Measurements from ENCODE around the gene DSTN. TPM values are rescaled to one million over a fixed set of nuclear protein-coding genes. Genes with fewer than 3 reads are reported as not detected.

DSTN gene
- polyA plus RNA-seq, 4 donors, result 145 to 360 (median 185) TPM

DNA sequence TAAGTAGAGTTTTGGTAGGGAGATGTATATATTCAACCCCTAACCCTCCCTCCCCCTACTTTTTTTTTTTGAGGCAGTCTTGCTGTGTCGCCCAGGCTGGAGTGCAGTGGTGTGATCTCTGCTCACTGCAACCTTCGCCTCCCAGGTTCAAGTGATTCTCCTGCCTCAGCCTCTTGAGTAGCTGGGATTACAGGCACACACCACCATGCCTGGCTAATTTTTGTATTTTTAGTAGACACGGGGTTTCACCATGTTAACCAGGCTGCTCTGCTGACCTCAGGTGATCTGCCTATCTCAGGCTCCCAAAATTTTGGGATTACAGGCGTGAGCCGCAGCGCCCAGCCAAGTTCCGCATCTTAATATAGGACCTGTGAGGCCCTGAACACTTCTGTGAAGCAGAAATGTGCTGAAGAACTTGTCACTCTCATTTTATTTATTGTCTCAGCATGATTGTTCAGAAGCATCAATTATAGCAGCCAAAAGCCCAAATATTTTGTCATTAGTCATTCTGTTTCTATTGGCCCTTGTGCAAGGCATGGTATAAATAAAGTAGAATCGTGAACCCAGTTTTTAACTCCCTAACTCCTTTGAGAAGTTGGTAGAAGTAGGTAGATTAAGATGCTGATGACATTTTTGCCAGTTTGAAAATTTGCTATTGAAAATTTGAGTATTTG is 19.4 kb downstream of the DSTN start:
- Histone ChIP-seq H3K27me3 (ENCODE audit: control insufficient read depth in 3 of 3, insufficient read depth in 3 of 3, low read length in 3 of 3) (no peaks in the 10 kb centered on the region), H3K4me1 (ENCODE audit: control insufficient read depth in 3 of 3, insufficient read depth in 2 of 3, low read depth in 1 of 3, low read length in 2 of 3) (no peaks in the 10 kb centered on the region), H3K36me3 (ENCODE audit: control insufficient read depth in 3 of 3, insufficient read depth in 2 of 3, low read depth in 1 of 3, low read length in 3 of 3) (peaks cover 0 to 7% (median 0%) of the 10 kb centered on the region in 3 donors), H3K4me3 (ENCODE audit: low read depth in 1 of 3, low read length in 3 of 3) (no peak overlapping the region), H3K9me3 (ENCODE audit: control insufficient read depth in 2 of 2, insufficient read depth in 1 of 2, low read depth in 1 of 2, low read length in 1 of 2) (no peaks in the 10 kb centered on the region), H3K27ac (ENCODE audit: low read depth in 1 of 3, low read length in 2 of 3) (no peak overlapping the region)
- FAIRE-seq (no peak), DNase-seq (no peak)
- 80 to 88% (median 85%) methylated on average over 7 to 8 of the region's 8 CpGs for WGBS, 3 donors

DNA sequence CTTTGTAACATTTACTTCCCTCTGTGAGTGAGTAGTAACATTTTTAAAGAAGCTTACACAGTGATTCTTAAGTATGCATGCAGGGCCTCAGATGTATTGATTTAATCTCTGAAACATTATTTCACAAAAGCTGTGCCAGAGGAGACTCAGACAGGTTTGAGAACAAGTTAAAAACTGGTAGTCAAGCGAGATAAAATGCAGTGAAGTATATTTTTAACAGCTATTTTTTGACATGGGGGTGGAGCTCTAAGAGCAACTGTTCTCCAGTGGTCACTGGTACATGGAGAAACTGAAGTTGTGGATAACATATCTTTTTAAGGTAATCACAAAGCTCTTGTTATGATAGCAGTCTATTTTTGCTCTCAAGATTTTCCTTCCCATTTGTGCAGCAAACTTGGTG is 20.4 kb downstream of the DSTN start:
- H3K36me3 ChIP-seq (ENCODE audit: control insufficient read depth in 3 of 3, insufficient read depth in 2 of 3, low read depth in 1 of 3, low read length in 3 of 3), result peaks cover 0 to 7% (median 0%) of the 10 kb centered on the region in 3 donors
- H3K27ac ChIP-seq (ENCODE audit: low read depth in 1 of 3, low read length in 2 of 3), result no peak overlapping the region
- 63 to 70% (median 69%) methylated on average over 1 of the region's 1 CpG for WGBS, 3 donors
- no peaks in the 10 kb centered on the region for H3K4me1 ChIP-seq (ENCODE audit: control insufficient read depth in 3 of 3, insufficient read depth in 2 of 3, low read depth in 1 of 3, low read length in 2 of 3)
- H3K27me3 ChIP-seq (ENCODE audit: control insufficient read depth in 3 of 3, insufficient read depth in 3 of 3, low read length in 3 of 3), result no peaks in the 10 kb centered on the region
- DNase-seq (no peak), FAIRE-seq (no peak)
- H3K9me3 ChIP-seq (ENCODE audit: control insufficient read depth in 2 of 2, insufficient read depth in 1 of 2, low read depth in 1 of 2, low read length in 1 of 2), result no peaks in the 10 kb centered on the region
- H3K4me3 ChIP-seq (ENCODE audit: low read depth in 1 of 3, low read length in 3 of 3), result no peak overlapping the region

DNA sequence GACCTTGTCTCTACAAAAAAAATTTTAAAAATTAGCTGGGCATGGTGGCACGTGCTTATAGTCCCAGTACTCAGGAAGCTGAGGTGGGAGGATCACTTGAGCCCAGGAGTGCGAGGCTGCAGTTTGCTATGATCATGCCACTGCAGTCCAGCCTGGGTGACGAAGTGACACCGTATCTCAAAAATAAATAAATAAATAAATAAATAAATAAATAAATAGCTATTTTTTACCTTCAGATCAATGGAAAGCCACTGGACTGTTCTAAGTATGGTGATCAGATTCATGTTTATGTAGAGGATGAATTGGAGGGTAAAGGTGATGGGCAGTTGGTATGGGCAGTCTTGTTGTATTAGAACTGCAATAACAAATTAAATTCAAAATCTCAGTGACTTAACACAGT is 24.0 kb downstream of the DSTN start:
- FAIRE-seq (no peak), DNase-seq (no peak)
- Histone ChIP-seq H3K4me3 (ENCODE audit: low read depth in 1 of 3, low read length in 3 of 3) (no peak overlapping the region), H3K9me3 (ENCODE audit: control insufficient read depth in 2 of 2, insufficient read depth in 1 of 2, low read depth in 1 of 2, low read length in 1 of 2) (no peaks in the 10 kb centered on the region), H3K27me3 (ENCODE audit: control insufficient read depth in 3 of 3, insufficient read depth in 3 of 3, low read length in 3 of 3) (no peaks in the 10 kb centered on the region), H3K4me1 (ENCODE audit: control insufficient read depth in 3 of 3, insufficient read depth in 2 of 3, low read depth in 1 of 3, low read length in 2 of 3) (no peaks in the 10 kb centered on the region), H3K36me3 (ENCODE audit: control insufficient read depth in 3 of 3, insufficient read depth in 2 of 3, low read depth in 1 of 3, low read length in 3 of 3) (peaks cover 0 to 7% (median 0%) of the 10 kb centered on the region in 3 donors), H3K27ac (ENCODE audit: low read depth in 1 of 3, low read length in 2 of 3) (no peak overlapping the region)
- 89 to 99% (median 94%) methylated on average over 4 of the region's 4 CpGs for WGBS, 3 donors

DNA sequence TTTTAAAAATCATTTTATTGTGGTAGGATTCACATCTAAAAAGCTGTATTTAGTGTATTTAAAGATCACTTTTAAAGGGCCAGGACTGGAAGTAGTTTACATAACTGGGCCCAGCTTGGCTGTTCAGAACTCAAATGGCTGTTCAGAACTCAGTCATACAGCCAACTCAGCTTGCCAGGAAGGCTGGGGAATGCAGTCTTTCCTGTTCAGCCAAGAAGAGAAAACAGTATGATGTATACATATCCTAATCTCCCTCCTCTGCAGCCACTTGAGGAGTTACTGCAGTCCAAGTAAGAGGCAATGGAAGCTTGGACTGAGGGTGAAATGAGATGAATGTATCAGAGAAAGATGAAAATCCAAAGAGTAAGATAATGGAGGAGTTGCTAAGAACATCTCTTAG is 24.6 kb downstream of the DSTN start:
- no peak for FAIRE-seq
- Histone ChIP-seq H3K27ac (ENCODE audit: low read depth in 1 of 3, low read length in 2 of 3) (no peak overlapping the region), H3K4me3 (ENCODE audit: low read depth in 1 of 3, low read length in 3 of 3) (no peak overlapping the region), H3K9me3 (ENCODE audit: control insufficient read depth in 2 of 2, insufficient read depth in 1 of 2, low read depth in 1 of 2, low read length in 1 of 2) (no peaks in the 10 kb centered on the region), H3K36me3 (ENCODE audit: control insufficient read depth in 3 of 3, insufficient read depth in 2 of 3, low read depth in 1 of 3, low read length in 3 of 3) (peaks cover 0 to 11% (median 0%) of the 10 kb centered on the region in 3 donors), H3K27me3 (ENCODE audit: control insufficient read depth in 3 of 3, insufficient read depth in 3 of 3, low read length in 3 of 3) (no peaks in the 10 kb centered on the region), H3K4me1 (ENCODE audit: control insufficient read depth in 3 of 3, insufficient read depth in 2 of 3, low read depth in 1 of 3, low read length in 2 of 3) (no peaks in the 10 kb centered on the region)
- DNase-seq, result peak in 1 of 2 donors; percentile 48

DNA sequence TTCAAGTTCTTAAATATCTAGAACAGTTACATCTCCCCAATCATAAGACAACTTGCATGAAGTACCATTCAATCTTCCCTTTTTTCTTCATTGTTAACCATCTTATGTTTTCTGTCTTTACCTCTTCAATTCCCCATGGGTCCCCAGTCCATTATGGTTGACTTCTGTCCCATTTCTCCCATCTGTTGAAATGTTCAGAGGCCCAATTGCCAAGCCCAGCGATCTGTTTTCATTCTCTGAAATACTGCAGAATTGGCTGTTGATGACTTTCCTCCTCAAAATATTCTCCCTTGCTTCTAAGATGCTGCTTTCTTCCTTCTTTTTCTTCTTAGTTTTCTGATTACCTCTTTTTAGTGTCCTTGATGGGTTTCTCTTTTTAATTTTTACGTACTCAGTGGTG is 26.0 kb downstream of the DSTN start:
- WGBS, 3 donors, result 91 to 96% (median 93%) methylated on average over 2 of the region's 2 CpGs
- H3K27ac ChIP-seq (ENCODE audit: low read depth in 1 of 3, low read length in 2 of 3), result no peak overlapping the region

DNA sequence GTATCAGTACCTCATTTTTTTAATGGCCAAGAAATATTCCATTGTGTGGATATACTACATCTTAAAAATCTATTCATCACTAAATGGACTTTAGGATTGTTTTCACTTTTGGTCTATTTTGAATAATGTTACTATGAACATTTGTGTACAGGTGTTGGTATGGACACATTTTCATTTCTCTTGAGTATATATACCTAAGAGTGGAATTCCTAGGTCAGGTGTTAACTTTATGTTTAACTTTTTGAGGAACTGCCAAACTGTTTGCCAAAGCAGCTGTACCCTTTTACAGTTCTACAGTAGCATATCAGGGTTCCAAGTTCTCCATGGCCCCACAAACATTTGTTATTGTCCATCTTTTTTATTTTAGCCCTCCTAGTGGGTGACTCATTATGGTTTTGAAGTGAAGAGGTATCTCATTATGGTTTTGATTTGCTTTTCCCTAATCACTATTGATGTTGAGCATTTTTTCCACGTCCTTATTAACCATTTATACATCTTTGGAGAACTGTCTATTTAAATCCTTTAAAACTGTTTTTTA is 28.2 kb downstream of the DSTN start:
- no peaks in the 10 kb centered on the region for H3K9me3 ChIP-seq (ENCODE audit: control insufficient read depth in 2 of 2, insufficient read depth in 1 of 2, low read depth in 1 of 2, low read length in 1 of 2)
- H3K4me3 ChIP-seq (ENCODE audit: low read depth in 1 of 3, low read length in 3 of 3), result no peak overlapping the region
- H3K27me3 ChIP-seq (ENCODE audit: control insufficient read depth in 3 of 3, insufficient read depth in 3 of 3, low read length in 3 of 3), result no peaks in the 10 kb centered on the region
- H3K4me1 ChIP-seq (ENCODE audit: control insufficient read depth in 3 of 3, insufficient read depth in 2 of 3, low read depth in 1 of 3, low read length in 2 of 3), result peaks cover 0 to 10% (median 0%) of the 10 kb centered on the region in 3 donors
- 77 to 85% (median 81%) methylated on average over 1 of the region's 1 CpG for WGBS, 3 donors
- FAIRE-seq, result no peak
- no peak overlapping the region for H3K27ac ChIP-seq (ENCODE audit: low read depth in 1 of 3, low read length in 2 of 3)
- peaks cover 0 to 9% (median 0%) of the 10 kb centered on the region in 3 donors for H3K36me3 ChIP-seq (ENCODE audit: control insufficient read depth in 3 of 3, insufficient read depth in 2 of 3, low read depth in 1 of 3, low read length in 3 of 3)
- no peak for DNase-seq

More for the DNA sequence above, 26.0 kb downstream of the DSTN start:
- Histone ChIP-seq H3K36me3 (ENCODE audit: control insufficient read depth in 3 of 3, insufficient read depth in 2 of 3, low read depth in 1 of 3, low read length in 3 of 3) (peaks cover 0 to 10% (median 0%) of the 10 kb centered on the region in 3 donors), H3K4me3 (ENCODE audit: low read depth in 1 of 3, low read length in 3 of 3) (no peak overlapping the region), H3K27me3 (ENCODE audit: control insufficient read depth in 3 of 3, insufficient read depth in 3 of 3, low read length in 3 of 3) (no peaks in the 10 kb centered on the region), H3K9me3 (ENCODE audit: control insufficient read depth in 2 of 2, insufficient read depth in 1 of 2, low read depth in 1 of 2, low read length in 1 of 2) (no peaks in the 10 kb centered on the region), H3K4me1 (ENCODE audit: control insufficient read depth in 3 of 3, insufficient read depth in 2 of 3, low read depth in 1 of 3, low read length in 2 of 3) (no peaks in the 10 kb centered on the region)
- DNase-seq, result no peak
- no peak for FAIRE-seq

DNA sequence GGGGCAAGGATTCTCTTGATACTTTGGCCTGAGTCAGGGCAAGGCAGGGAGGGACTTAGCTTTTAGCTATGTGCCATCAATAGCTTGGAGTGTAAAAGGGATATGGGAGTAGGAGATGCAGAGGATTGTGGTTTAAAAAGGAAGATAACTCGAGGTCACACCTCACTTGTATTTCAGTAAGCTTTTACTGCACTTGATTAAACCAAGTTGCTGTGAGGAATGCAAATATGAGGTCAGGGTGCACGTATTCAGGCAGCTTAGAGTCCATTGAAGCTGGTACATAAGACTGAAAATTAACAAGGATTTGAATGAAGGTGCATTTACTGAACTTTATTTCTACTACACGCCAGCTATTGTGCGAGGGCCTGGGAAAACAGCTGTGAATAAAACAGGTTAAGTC is 32.1 kb downstream of the DSTN start:
- no peaks in the 10 kb centered on the region for H3K9me3 ChIP-seq (ENCODE audit: control insufficient read depth in 2 of 2, insufficient read depth in 1 of 2, low read depth in 1 of 2, low read length in 1 of 2)
- H3K4me3 ChIP-seq (ENCODE audit: low read depth in 1 of 3, low read length in 3 of 3), result no peak overlapping the region
- no peak for FAIRE-seq
- H3K36me3 ChIP-seq (ENCODE audit: control insufficient read depth in 3 of 3, insufficient read depth in 2 of 3, low read depth in 1 of 3, low read length in 3 of 3), result peaks cover 0 to 16% (median 0%) of the 10 kb centered on the region in 3 donors
- H3K27me3 ChIP-seq (ENCODE audit: control insufficient read depth in 3 of 3, insufficient read depth in 3 of 3, low read length in 3 of 3), result no peaks in the 10 kb centered on the region
- 52 to 66% (median 59%) methylated on average over 4 of the region's 4 CpGs for WGBS, 3 donors
- DNase-seq, result peak in 1 of 2 donors; percentile 46
- H3K4me1 ChIP-seq (ENCODE audit: control insufficient read depth in 3 of 3, insufficient read depth in 2 of 3, low read depth in 1 of 3, low read length in 2 of 3), result peaks cover 0 to 18% (median 0%) of the 10 kb centered on the region in 3 donors
- no peak overlapping the region for H3K27ac ChIP-seq (ENCODE audit: low read depth in 1 of 3, low read length in 2 of 3)

DNA sequence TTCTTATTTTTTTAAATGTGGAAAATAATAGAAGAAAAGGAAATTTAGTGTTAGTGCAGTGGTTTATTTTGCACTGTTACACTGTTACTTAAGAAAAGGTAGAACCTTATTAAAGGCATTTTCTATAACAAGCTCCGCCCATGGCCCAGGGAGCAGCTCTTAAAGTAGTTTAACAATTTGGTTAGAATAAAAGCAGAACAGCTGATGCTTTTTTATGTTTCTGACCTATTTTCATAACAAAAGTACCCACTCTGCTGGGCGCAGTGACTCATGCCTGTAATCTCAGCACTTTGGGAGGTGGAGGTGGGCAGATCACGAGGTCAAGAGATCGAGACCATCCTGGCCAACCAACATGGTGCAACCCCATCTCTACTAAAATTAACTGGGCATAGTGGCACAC is 32.6 kb downstream of the DSTN start:
- H3K4me1 ChIP-seq (ENCODE audit: control insufficient read depth in 3 of 3, insufficient read depth in 2 of 3, low read depth in 1 of 3, low read length in 2 of 3), result peaks cover 0 to 18% (median 0%) of the 10 kb centered on the region in 3 donors
- H3K36me3 ChIP-seq (ENCODE audit: control insufficient read depth in 3 of 3, insufficient read depth in 2 of 3, low read depth in 1 of 3, low read length in 3 of 3), result peaks cover 0 to 16% (median 0%) of the 10 kb centered on the region in 3 donors
- WGBS, 3 donors, result 93 to 97% (median 95%) methylated on average over 4 of the region's 4 CpGs
- DNase-seq, result no peak
- H3K4me3 ChIP-seq (ENCODE audit: low read depth in 1 of 3, low read length in 3 of 3), result no peak overlapping the region
- H3K27me3 ChIP-seq (ENCODE audit: control insufficient read depth in 3 of 3, insufficient read depth in 3 of 3, low read length in 3 of 3), result no peaks in the 10 kb centered on the region
- no peak for FAIRE-seq
- no peak overlapping the region for H3K27ac ChIP-seq (ENCODE audit: low read depth in 1 of 3, low read length in 2 of 3)
- H3K9me3 ChIP-seq (ENCODE audit: control insufficient read depth in 2 of 2, insufficient read depth in 1 of 2, low read depth in 1 of 2, low read length in 1 of 2), result no peaks in the 10 kb centered on the region
